ENCODE measurements around the gene TP73. TPM values are rescaled to one million over a fixed set of nuclear protein-coding genes. Genes with fewer than 3 reads are reported as not detected.

The TP73 gene
- total RNA-seq, 1 donor from 2014 or later, result 0.05 TPM

GRCh38 chr1:3741566-3742438, 89.5 kb downstream of the TP73 start:
- TF ChIP-seq, protein P1, sequence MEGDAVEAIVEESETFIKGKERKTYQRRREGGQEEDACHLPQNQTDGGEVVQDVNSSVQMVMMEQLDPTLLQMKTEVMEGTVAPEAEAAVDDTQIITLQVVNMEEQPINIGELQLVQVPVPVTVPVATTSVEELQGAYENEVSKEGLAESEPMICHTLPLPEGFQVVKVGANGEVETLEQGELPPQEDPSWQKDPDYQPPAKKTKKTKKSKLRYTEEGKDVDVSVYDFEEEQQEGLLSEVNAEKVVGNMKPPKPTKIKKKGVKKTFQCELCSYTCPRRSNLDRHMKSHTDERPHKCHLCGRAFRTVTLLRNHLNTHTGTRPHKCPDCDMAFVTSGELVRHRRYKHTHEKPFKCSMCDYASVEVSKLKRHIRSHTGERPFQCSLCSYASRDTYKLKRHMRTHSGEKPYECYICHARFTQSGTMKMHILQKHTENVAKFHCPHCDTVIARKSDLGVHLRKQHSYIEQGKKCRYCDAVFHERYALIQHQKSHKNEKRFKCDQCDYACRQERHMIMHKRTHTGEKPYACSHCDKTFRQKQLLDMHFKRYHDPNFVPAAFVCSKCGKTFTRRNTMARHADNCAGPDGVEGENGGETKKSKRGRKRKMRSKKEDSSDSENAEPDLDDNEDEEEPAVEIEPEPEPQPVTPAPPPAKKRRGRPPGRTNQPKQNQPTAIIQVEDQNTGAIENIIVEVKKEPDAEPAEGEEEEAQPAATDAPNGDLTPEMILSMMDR (IDR thresholded peaks at IDR 0.05), result no peak
- Mint-ChIP-seq H3K9me3 (ENCODE audit: low read depth) (no peaks in the 10 kb centered on the region), H3K27ac (ENCODE audit: unreplicated experiment) (no peak overlapping the region), H3K27me3 (ENCODE audit: low read depth) (no peaks in the 10 kb centered on the region), H3K4me3 (ENCODE audit: unreplicated experiment) (no peak overlapping the region), H3K4me1 (ENCODE audit: low read depth) (peaks cover 20% of the 10 kb centered on the region), H3K36me3 (ENCODE audit: low read depth) (peaks cover 6% of the 10 kb centered on the region)
- DNase-seq (ENCODE audit: low spot score), result peak; percentile 79

DNA sequence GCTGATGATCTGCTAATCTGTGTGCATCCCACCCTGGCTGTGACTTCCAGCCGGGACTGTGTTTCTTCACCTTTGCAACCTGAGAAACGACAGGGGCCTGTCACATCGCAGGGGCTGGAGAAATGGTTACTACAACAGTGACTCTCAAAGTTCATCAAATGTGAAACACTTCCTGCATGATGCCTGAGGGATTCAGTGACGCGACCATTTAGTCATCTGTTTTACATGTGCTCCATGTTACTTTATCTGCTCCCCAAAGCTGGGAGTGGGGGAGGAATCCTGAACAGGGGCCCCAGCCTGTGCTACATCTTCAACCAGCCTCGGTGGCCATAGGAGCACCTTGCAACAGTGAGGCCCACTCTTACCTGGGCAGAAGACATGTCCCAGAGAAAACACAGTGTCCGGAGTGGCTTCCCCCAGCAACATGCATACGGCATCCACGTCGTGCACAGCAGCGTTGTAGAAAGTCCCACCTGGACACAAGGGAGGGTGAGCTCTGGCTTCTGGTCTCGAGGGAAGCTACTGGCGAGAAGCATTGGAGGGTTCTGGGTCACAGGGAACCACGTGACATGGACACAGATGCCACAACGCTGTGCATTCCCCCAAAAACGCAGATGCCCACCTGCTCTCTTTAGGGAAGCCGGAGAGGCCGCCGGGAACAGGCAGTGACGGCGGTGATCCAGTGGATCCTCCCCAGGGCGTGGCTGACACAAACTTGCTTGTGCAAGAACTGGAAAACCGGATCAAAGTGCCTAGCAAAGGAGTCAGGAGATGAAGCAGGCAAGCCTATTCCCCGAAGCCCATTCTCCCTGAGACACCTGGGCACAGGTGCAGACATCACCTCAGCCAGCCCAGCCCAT, 90.4 kb downstream of the TP73 start:
- Mint-ChIP-seq H3K27ac (ENCODE audit: unreplicated experiment) (no peak overlapping the region), H3K9me3 (ENCODE audit: low read depth) (no peaks in the 10 kb centered on the region), H3K4me3 (ENCODE audit: unreplicated experiment) (no peak overlapping the region), H3K27me3 (ENCODE audit: low read depth) (no peaks in the 10 kb centered on the region), H3K36me3 (ENCODE audit: low read depth) (peaks cover 4% of the 10 kb centered on the region), H3K4me1 (ENCODE audit: low read depth) (peaks cover 22% of the 10 kb centered on the region)
- TF ChIP-seq, protein P1 (IDR thresholded peaks at IDR 0.05), result no peak
- no peak for DNase-seq (ENCODE audit: low spot score)

- no peak overlapping the region for H3K27ac Mint-ChIP-seq (ENCODE audit: unreplicated experiment)
- no peak for DNase-seq (ENCODE audit: low spot score)
- no peaks in the 10 kb centered on the region for H3K9me3 Mint-ChIP-seq (ENCODE audit: low read depth)
- H3K27me3 Mint-ChIP-seq (ENCODE audit: low read depth), result no peaks in the 10 kb centered on the region
- no peak overlapping the region for H3K4me3 Mint-ChIP-seq (ENCODE audit: unreplicated experiment)
- TF ChIP-seq, protein P1 (IDR thresholded peaks at IDR 0.05), result no peak
- H3K4me1 Mint-ChIP-seq (ENCODE audit: low read depth), result peaks cover 28% of the 10 kb centered on the region
- peaks cover 3% of the 10 kb centered on the region for H3K36me3 Mint-ChIP-seq (ENCODE audit: low read depth)
These were observed 91.1 kb downstream of the TP73 start for GRCh38 chr1:3743421-3743820.

DNA sequence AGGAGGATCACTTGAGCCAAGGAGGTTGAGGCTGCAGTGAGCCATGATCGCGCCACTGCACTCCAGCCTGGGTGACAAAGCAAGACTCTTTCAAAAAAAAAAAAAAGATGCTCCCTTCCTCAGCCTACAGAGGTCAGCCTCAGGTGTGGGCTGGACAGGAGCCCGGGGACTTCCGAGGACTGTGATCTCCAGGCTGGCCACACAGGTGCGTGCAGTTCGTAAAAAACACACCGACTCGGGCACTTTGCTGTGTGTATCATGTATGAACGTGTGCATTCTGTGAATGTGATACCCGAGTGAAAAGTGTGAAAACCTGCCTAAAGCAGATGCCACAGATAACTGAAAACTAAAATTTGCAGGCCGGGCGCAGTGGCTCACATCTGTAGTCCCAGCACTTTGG, 91.5 kb downstream of the TP73 start:
- H3K4me3 Mint-ChIP-seq (ENCODE audit: unreplicated experiment), result no peak overlapping the region
- H3K4me1 Mint-ChIP-seq (ENCODE audit: low read depth), result peaks cover 28% of the 10 kb centered on the region

GRCh38 chr1:3744646-3745045, 92.3 kb downstream of the TP73 start:
- Mint-ChIP-seq H3K36me3 (ENCODE audit: low read depth) (peaks cover 3% of the 10 kb centered on the region), H3K4me1 (ENCODE audit: low read depth) (peaks cover 28% of the 10 kb centered on the region), H3K9me3 (ENCODE audit: low read depth) (no peaks in the 10 kb centered on the region), H3K27me3 (ENCODE audit: low read depth) (no peaks in the 10 kb centered on the region), H3K27ac (ENCODE audit: unreplicated experiment) (no peak overlapping the region), H3K4me3 (ENCODE audit: unreplicated experiment) (no peak overlapping the region)
- peak; percentile 76 for DNase-seq (ENCODE audit: low spot score)
- TF ChIP-seq, protein P1 (IDR thresholded peaks at IDR 0.05), result no peak

More for the DNA sequence above, 91.5 kb downstream of the TP73 start:
- H3K9me3 Mint-ChIP-seq (ENCODE audit: low read depth), result no peaks in the 10 kb centered on the region
- DNase-seq (ENCODE audit: low spot score), result no peak
- no peaks in the 10 kb centered on the region for H3K27me3 Mint-ChIP-seq (ENCODE audit: low read depth)
- peaks cover 3% of the 10 kb centered on the region for H3K36me3 Mint-ChIP-seq (ENCODE audit: low read depth)
- TF ChIP-seq, protein P1 (IDR thresholded peaks at IDR 0.05), result no peak
- H3K27ac Mint-ChIP-seq (ENCODE audit: unreplicated experiment), result no peak overlapping the region
